SIG-M5 (cell line): ENCODE measurements around the gene CD300LF.
A peak's percentile ranks its signal among the peaks of the same experiment; 100 is the strongest.

Experiments used
- DNase-seq: peaks from one replicate; lab custom pipeline; 2025; lab: John Stamatoyannopoulos, UW

The CD300LF gene

DNA sequence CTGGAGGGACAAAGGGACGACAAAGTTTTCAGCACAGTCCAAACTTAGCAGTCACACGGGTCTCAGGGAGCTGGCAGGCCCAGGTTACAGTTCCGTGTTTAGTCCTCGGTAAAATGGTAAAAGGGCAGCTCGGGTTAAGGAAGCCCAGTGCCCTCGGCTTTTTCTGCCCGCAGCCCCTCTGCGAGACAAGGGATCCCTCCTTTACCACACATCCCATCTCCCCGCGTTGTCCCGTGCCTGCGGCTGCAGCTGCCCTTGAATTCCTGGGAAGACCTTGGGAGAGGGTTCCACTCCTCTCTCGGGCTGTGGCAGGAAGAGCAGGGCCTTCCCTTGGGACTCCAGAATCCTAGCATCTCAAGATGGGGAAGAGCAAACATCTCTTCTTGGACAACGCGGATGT, 17.1 kb upstream of the CD300LF start:
- no peak for DNase-seq

DNA sequence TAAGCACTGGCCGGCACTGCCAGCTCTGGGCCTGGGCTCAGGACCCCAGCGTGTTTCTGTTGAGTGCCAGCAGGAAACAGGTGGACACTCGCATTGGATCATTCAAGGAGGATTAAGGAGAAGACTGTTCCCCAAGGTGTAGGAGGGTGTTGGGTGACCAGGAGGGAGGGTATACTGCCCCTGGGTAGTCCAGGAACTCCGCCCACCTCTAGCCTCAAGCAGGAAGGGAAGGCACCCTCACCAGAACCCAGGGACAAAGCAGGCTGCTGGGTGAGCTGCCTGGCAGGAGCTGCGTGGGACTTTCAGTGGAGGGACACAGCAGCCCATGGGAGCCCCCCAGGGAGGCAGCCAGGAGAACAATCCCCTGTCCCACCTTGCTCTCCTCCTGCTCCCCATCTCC, 16.6 kb upstream of the CD300LF start:
- no peak for DNase-seq

DNA sequence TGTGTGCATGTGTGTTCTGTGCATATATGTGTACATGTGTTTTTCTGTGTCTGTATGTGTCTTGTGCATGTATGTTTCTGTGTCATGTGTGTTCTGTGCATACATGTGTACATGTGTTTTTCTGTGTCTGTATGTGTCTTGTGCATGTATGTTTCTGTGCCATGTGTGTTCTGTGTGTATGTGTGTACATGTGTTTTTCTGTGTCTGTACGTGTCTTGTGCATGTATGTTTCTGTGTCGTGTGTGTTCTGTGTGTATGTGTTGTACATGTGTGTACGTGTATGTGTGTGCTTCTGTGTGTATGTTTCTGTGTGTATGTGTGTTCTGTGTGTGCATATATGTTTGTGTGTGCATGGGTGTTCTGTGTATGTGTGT, 16.0 kb upstream of the CD300LF start:
- DNase-seq = no peak

DNA sequence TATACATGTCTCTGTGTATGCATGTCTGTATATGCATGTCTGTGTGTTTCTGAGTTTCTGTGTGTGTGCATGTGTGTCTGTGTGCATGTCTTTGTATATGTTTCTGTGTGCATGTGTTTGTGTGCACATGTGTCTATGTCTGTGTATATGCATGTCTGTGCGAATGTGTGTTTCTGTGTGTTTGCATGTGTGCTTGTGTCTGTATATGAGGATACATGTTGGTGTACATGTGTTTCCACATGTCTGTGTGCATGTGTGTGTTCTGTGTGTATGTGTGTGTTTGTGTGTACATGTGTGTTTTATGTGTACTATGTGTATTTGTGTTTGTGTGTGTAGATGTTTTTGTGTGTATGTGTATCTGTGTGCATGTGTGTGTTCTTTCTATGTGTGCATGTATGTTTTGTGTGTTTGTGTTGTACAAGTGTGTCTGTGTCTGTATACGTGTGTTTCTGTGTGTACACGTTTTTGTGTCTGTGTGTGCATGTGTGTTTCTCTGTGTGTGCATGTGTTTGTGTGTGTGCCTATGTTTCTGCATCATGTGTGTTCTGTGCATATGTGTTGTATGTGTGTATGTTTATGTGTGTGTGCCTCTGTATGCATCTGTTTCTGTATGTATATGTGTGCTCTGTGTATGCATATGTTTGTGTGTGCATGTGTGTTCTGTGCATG, 15.4 kb upstream of the CD300LF start:
- DNase-seq = no peak

DNA sequence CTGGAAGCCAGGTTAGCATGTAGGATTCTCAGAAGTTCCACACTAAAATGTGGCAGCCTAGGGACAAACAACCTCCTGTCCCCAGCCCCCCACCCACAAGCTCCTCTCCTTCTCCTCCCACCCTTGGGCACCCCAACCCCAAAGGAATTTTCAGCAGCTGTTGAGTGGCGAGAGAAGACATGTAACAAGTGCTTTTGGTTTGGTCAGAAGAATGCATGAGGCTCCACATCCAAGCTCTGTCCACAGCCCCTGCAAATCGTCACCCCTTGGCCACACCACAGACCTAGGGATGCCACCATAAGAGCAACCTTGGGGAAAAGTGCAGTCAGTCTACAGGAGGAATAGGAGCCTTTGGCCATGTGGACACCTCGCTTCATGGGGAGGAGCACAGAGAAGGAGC, 12.4 kb upstream of the CD300LF start:
- DNase-seq = no peak

DNA sequence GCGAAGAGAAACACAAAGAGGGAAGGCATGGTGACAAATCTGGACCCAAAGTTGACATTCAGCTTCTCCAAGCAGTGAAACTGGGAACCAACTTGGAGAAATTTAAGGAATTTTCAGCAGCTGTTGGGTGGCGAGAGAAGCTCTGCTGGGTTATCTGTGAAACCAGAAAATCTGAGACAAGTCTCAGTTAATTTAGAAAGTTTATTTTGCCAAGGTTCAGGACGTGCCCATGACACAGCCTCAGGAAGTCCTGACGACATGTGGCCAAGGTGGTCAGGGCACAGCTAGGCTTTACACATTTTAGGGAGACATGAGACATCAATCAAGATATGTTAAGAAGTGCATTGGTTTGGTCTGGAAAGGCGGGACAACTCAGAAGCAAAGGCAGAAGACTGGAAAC, 11.2 kb upstream of the CD300LF start:
- no peak for DNase-seq

DNA sequence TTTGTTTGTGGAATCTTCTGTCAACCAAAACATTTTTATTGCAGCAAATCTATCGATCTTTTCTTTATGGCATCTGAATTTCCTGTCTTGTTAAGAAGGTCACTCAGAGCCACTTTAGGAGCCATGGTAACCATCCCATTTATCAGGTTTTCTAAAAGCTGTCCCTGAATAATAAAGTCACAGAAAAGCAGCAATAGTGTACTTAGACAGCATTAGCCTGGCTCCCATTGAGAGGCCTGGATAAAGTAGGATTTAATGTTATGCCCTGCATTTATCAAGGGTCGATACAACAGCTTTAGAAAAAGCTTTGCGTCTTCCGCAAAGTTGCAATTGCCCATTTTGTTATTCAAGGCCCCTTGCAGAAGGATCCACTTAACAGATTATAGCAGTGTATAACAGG, 10.1 kb upstream of the CD300LF start:
- DNase-seq = no peak

DNA sequence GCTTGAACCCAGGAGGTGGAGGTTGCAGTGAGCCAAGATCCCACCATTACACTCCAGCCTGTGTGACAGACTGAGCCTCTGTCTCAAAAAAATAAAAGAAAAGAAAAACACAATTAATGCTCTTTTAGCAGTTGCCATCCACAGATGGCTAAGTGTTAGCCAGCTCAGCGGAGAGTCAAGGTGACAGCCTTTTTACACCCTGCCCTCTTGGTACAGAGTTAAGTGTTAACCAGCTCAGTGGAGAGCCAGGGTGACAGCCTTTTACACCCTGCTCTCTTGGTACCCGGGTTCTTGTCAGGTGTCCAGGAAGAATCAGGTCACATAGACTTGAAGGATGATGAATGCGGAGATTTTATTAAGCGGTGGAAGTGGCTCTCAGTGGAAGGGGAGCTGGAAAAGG, 7.8 kb upstream of the CD300LF start:
- no peak for DNase-seq

DNA sequence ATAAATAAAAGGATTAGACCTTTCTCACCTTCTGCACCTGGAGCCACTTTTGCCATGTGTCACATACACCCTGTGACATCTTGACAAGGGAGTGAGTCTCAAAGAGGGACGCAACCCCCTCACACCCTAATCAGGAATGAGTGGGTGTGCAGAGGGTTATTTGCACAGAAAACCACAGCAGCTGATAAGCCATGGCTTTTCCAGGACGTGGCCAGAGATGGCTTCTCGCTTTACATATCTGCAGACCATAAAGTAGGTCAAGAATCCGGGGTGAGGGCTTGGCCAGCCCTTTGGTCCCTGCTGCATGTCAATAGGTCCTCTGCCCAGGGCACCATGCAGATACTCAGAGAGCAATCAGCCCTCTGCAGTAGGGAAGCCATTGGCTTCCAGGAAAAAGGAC, 2.4 kb upstream of the CD300LF start:
- no peak for DNase-seq

DNA sequence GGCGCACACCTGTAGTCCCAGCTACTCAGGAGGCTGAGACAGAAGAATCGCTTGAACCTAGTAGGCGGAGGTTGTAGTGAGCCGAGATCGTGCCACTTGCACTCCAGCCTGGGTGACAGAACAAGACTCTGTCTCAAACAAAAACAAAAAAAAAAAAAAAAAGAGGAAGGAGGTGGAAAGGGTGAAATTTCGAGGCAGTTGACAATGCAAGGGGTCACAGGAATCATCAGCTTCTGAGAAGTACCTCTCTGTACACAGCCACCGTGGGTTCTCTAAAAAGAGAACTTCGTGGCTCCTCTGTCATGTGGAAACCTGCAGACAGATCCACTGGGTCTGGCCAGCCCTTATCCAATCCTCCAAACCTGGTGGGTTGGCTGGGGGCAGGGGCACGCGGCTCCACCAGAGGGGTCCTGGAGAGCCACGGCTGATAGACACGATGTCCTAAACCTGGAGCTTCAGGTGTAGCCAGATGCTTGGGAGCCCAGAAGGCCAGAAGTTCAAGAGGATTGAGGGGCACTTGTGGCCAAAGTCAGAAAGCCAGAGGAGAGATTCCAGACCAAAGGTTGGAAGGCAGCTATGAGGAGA, 540 bp upstream of the CD300LF start:
- DNase-seq = no peak

DNA sequence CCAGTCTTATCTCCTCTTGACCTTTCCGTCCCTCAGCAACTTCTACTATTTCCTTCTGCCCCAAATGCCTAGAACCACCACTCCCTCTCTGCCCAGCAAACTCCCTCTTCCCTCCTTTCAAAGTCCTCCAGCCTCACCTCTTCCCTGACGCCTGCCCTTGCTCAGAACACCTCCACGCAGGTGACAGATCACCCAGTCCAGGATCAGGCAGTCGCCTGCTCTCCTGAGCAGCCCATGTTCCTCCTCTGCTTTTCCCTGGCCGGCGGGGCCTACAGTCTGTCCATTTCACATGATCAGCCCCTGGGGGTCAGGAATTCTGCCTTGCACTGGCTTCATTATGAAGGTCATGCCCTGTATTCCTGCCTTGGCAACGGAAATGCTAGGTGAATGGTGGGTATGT, 422 bp downstream of the CD300LF start:
- no peak for DNase-seq

DNA sequence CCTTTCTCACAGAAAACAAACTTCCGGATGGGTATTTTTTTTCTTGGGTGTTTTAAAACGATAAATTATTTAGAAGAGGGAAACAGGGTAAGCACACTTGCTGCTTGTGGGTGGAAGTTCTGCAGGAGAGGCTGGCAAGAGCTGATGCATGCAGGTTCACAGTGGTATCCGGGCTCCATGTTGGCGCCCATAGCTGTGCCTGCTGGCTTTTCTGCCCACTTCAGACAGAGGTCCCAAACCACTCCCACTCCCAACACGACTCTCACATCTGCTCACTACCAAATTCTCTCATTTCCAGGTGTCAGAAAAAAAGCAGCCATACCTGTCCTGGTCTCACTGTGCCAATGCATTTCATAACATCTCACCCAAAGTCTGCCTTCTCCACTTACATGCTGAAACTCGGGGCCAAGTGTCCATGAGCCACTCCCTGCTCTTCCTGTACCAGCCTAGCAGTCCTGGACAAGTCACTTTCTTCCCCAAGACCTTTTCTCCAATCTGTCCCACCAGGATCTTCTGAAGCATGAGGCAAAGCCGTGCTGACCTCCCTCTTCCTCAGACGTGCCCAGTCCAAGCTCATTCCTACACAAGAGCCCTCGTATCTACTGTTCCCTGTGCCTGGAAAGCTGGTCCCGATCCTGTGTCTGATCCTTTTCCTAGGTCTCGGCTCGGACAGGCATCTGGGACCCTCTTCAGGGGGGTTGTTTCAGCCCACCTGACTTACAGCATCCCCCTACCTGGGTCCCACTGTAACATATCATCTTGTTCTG, 1.5 kb downstream of the CD300LF start:
- DNase-seq = no peak

DNA sequence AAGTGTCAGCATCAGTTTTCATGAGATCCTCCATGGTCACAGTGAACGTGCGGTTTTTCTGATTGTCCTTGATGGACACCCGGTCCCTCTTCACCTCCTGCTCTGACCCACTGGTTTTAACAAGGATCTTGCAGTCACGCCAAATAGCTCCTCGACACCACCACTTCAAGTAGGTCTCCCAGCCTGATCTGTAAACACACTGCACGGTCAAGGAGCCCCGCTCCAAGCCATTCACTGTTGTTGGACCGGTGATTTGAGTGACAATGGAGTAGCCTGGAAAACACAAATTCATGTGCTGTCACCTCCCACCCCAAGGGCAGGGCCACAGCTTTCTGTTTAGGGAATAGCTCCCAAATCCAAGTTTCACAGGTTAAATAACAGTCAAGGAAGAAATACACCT, 8.2 kb downstream of the CD300LF start:
- no peak for DNase-seq

DNA sequence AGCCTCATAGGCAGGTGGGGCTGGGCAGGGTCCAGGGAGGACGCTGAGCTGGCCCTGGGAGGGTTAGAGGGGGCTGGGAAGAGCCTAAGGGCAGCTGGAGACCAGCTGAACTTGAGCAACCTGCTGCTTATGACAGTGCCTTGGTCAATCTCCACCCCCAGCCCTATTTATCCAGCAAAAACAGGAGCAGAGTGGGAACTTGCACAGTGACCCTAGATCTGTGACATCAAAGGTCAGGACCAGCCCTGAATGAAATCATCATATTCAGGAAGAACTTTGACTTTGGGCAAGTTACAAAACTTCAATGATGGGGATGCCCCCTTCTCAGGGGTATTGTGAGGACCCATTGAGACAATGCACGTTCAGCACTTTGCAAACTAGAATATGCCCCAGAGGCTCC, 9.4 kb downstream of the CD300LF start:
- DNase-seq = no peak

DNA sequence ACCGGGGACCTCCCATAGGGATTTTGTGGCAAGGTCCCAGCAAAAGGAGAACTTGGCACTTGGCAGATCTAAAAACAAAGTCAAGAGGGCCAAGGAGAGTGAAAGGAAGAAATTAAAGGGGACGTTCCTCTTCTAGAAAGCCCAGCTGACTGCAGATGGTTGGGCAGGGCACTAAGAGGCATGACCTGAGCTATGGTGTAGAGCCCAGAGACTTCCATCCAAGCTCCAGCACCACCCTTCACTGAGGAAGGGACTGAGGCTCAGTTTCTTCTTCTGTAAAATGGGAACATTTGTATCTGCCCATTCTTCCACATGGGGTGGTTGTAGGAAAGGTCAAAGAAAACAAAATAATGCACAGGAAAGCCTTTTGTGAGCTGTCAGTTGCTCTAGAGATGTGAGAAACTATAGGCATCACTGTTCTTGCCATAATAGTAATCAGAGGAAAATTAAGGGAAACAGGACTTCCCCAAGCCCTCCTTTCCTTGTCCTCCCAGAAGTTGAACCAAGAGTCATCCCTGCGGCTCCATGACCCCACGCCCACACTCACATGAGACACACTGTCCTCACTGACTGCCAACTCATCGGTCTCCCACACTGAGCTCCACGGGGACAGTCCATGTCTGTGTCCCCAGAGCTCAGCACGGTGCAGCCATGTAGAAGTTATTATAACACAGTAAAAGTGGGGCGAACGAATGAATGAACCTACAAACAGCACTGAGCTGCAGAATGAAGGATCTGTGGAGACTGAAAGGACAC, 10.4 kb downstream of the CD300LF start:
- no peak for DNase-seq

DNA sequence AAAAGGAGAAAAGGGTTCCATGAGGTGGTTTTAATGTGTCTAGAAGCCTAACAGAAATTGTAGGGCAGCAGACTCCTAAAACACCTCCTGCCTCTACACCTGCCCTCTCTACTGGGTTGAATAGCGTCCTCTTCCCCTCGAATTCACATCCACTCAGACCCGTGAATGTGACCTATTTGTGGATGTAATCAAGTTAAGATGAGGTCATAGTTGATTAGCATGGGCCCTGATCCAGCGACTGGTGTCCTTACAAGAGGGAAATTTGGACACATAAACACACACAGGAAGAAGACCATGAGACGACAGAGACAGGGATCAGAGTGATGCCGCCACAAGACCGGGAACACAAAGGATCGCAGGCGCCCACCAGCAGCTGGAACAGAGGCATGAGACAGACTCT, 13.5 kb downstream of the CD300LF start:
- no peak for DNase-seq

DNA sequence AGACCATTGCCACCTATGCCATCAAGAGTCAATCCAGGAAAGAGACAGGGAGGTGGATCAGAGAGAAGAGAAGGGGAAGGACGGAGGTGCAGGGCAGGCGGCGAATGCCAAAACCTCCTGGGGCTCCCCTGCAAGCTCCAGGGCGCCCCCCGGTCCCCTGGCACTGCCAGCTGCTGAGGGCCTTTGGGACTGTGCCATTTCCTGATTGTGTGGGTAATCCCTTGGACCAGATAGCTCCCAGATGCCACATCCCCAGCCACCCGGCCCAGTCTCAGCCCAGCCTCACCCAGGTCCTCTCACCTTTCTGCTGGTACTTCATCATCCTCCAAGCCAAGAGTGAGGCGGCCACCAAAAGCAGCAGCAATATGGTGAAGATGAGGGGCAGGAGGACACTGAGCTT, 14.7 kb downstream of the CD300LF start:
- no peak for DNase-seq

DNA sequence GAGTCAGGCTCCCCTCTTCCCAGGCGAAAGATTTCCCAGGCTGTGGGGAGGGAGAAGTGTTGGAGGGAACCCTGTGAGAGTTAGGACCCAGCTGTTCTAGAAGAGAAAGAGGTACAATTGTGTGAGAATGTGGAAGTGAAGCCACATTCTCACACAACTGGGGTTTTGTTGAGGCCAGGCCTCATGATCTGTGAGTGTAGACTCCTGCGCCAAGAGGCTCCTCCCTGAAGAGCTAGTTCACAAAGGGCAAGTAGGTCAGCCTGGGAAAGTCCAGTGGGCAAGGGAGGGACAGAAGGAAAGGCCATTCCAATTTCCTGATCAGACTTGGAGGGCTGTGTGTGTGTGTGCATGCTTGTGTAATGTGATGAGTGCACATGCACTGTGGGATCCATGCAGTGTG, 15.2 kb downstream of the CD300LF start:
- no peak for DNase-seq

DNA sequence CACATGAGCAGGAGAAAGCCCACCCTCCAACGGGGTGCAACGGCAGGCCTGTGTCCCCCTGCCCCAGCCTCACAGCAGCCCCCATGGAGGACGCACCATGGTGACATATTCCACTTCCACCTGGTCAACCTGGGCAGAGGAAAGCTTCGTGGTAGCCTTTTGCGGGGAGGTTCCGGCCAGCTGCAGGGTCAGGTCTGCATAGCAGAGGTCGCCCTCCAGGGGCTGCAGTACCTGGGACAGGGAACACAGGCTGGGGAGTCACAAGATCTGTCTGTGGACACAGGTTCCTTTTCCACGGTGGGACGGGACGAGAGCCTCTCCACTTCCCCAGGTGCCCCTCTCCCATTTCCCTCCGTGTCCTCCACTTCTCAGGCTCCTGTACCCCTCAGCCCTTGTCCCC, 17.1 kb downstream of the CD300LF start:
- DNase-seq = no peak

DNA sequence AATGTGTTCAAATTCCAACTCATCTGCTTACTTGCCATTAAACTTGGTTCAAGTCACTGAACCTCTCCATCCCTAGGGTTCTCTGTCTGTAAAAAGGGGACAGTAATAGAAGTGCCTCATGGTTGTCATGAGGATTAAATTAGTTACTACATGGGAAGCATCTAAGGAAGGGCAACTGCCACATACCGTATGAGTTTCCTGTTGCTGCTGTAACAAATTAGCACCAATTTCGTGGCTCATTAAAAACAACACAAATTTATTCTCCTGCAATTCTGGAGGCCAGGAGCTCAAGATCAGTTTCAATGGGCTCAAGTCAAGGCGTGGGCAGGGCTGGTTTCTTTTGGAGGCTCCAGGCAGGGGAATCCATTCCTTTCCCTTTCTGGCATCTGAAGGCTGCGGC, 18.6 kb downstream of the CD300LF start:
- no peak for DNase-seq

DNA sequence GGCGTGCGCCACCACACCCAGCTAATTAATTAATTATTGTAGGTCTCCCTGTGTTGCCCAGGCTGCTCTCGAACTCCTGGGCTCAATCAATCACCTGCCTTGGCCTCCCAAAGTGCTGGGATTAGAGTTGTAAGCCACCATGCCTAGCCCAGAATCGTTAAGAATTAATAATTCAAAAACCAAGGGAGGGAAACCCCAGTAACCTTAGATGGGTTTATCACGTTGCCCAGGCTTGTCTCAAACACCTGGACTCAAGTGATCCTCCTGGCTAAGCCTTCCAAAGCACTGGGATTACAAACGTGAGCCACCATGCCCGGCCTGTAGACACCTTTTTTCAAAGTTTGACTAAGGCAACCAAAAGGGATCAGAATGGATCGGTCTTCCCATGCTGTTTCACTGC, 21.6 kb downstream of the CD300LF start:
- no peak for DNase-seq

DNA sequence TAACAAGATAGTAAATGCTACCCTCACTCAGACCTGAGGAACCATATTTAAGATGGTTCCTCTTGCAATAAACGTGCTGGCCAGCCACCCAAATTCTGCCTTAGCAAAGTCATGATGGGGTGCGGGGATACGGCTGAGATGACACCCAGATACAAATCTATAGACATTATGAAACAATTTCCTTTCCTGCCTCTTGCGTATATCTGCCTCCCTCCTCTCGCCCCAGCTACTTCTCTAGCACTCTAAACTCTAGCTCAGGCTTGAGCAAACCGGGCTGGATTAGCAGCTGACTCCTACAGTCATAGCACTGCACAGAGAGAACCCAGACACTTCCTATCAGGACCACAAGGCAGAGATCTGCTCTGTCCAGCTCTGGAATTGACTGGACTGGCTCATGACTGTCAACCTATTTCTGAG, 22.3 kb downstream of the CD300LF start:
- peak; percentile 95 for DNase-seq

DNA sequence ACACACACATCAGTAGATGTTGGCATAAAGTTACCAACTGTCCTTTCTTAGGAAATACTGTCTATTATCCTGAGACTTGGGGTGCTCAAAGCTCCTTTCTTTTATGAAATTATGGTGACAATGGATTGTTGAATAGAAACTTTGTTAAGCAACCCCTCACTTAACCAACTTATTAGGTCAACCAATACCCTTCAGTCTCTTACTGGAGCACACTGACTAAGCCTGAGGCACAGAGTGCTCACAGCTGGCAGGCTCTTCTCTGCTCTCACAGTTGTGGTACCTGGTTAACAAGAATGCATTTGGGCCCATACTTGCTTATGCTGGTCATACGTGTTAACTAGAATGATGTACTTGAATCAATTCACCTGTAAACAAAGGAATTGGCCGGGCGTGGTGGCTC, 24.8 kb downstream of the CD300LF start:
- DNase-seq = no peak
